HG03045 (cell line): ENCODE measurements around the gene PALM3.
"Not testable (repeated sequence)": the region's sequence is repeated elsewhere in the genome, so short reads cannot be mapped to it uniquely, and the experiment has no call there.

Experiments used
- ATAC-seq: cut with Tn5 transposase; IDR thresholded peaks from one replicate; pipeline ENCODE4 v1.9.1; 2021; ENCODE audit warnings: mild to moderate bottlenecking, moderate library complexity; ENCODE audit not compliant: unreplicated experiment

The PALM3 gene

GRCh38 chr19:14035159-14035558 is 26.7 kb downstream of the PALM3 start:
- not testable (repeated sequence) for ATAC-seq

GRCh38 chr19:14033946-14034345 is 27.9 kb downstream of the PALM3 start:
- ATAC-seq = no peak

- peak; percentile 63 for ATAC-seq
These were observed 30.0 kb downstream of the PALM3 start, which contains the start of gene IL27RA for GRCh38 chr19:14031719-14032480. Gene IL27RA (plus strand): TSS chr19:14031762. CDS start chr19:14031873, 111 bp downstream.

GRCh38 chr19:14030997-14031718 is 30.7 kb downstream of the PALM3 start:
- ATAC-seq = no peak

- no peak for ATAC-seq
These were observed 33.0 kb downstream of the PALM3 start for GRCh38 chr19:14028901-14029300.

GRCh38 chr19:14027856-14028450 is 33.9 kb downstream of the PALM3 start, which contains the start of gene RLN3:
Gene RLN3 (plus strand): TSS chr19:14028148. CDS start chr19:14028205, 57 bp downstream.
- no peak for ATAC-seq

- not testable (repeated sequence) for ATAC-seq
These were observed 35.2 kb downstream of the PALM3 start for GRCh38 chr19:14026652-14027192.

GRCh38 chr19:14023404-14024235 is 38.3 kb downstream of the PALM3 start:
- ATAC-seq = no peak

- no peak for ATAC-seq
These were observed 39.4 kb downstream of the PALM3 start for GRCh38 chr19:14022469-14022868.

- ATAC-seq = no peak
These were observed 40.4 kb downstream of the PALM3 start for GRCh38 chr19:14021474-14021873.

GRCh38 chr19:14019739-14020138 is 42.1 kb downstream of the PALM3 start:
- not testable (repeated sequence) for ATAC-seq

GRCh38 chr19:14019100-14019499 is 42.8 kb downstream of the PALM3 start:
- no peak for ATAC-seq

GRCh38 chr19:14015524-14016035 is 46.3 kb downstream of the PALM3 start:
- ATAC-seq = peak; percentile 69

- no peak for ATAC-seq
These were observed 49.4 kb downstream of the PALM3 start for GRCh38 chr19:14012378-14012915.

- peak; percentile 32 for ATAC-seq
These were observed 54.9 kb downstream of the PALM3 start for GRCh38 chr19:14006766-14007562.

GRCh38 chr19:14006085-14006765 is 55.7 kb downstream of the PALM3 start, which contains the start of gene RFX1:
Gene RFX1 (minus strand): TSS chr19:14006320. CDS start chr19:13993843, 12,477 bp downstream.
- peak; percentile 76 for ATAC-seq

- peak; percentile 44 for ATAC-seq
These were observed 56.4 kb downstream of the PALM3 start for GRCh38 chr19:14005349-14006084.
